Neutrophil (primary cell): Measurements from ENCODE around the gene CLIP2.

Experiments
- H3K27ac ChIP-seq: fragments of 200-600 bp; sonication (generic); 2 replicates; pipeline ENCODE4 v1.5.1; 2016; ENCODE audit warnings: mild to moderate bottlenecking, moderate library complexity
- H3K27me3 ChIP-seq: fragments of 200-600 bp; sonication (generic); 2 replicates; pipeline ENCODE4 v1.6.0; 2016; ENCODE audit warnings: mild to moderate bottlenecking
- H3K36me3 ChIP-seq: fragments of 200-600 bp; sonication (generic); 2 replicates; pipeline ENCODE4 v1.5.1; 2017
- H3K4me1 ChIP-seq, 2 experiments: fragments of 200-600 bp in 1 of 2; sonication (generic) in 1 of 2; 1 replicate in 1 of 2; 2 replicates in 1 of 2; pipeline versions ENCODE4 v1.5.1 to v1.6.1; 2013 to 2016; ENCODE audit warnings: low read depth in 1 of 2, low read length in 1 of 2, mild to moderate bottlenecking in 1 of 2, moderate library complexity in 1 of 2; ENCODE audit not compliant: control insufficient read depth in 1 of 2, insufficient read depth in 1 of 2
- H3K4me3 ChIP-seq, 2 experiments: fragments of 200-600 bp in 1 of 2; sonication (generic) in 1 of 2; 1 replicate in 1 of 2; 2 replicates in 1 of 2; pipeline ENCODE4 v1.5.1; 2013 to 2016; ENCODE audit warnings: low read depth in 1 of 2, low read length in 1 of 2, mild to moderate bottlenecking in 1 of 2, moderate library complexity in 1 of 2
- H3K9me3 ChIP-seq: fragments of 200-600 bp; sonication (generic); 2 replicates; pipeline ENCODE4 v1.5.1; 2016
- CTCF ChIP-seq: fragments of 200-600 bp; sonication (generic); IDR thresholded peaks from 2 replicates; pipeline ENCODE4 v1.5.1; 2016; ENCODE audit warnings: antibody characterized with exemption

Gene CLIP2

GRCh38 chr7:74286131-74286530 is 3.1 kb upstream of the CLIP2 start:
- no peak overlapping the region for H3K4me3 ChIP-seq
- no peaks in the 10 kb centered on the region for H3K9me3 ChIP-seq
- H3K36me3 ChIP-seq: no peaks in the 10 kb centered on the region
- H3K27me3 ChIP-seq: peaks cover 42% of the 10 kb centered on the region
- TF ChIP-seq CTCF: no peak
- peaks cover 15 to 23% of the 10 kb centered on the region in 2 experiments for H3K4me1 ChIP-seq
- H3K27ac ChIP-seq: no peak overlapping the region

- H3K9me3 ChIP-seq: no peaks in the 10 kb centered on the region
- no peak for TF ChIP-seq CTCF
- H3K4me3 ChIP-seq: no peak overlapping the region
- no peaks in the 10 kb centered on the region for H3K36me3 ChIP-seq
- H3K27ac ChIP-seq: no peak overlapping the region
- H3K4me1 ChIP-seq: peaks cover 15 to 23% of the 10 kb centered on the region in 2 experiments
- peaks cover 55% of the 10 kb centered on the region for H3K27me3 ChIP-seq
These were observed 1.7 kb upstream of the CLIP2 start for GRCh38 chr7:74287303-74288033.

GRCh38 chr7:74288034-74288881 is 949 bp upstream of the CLIP2 start:
- Histone ChIP-seq H3K27ac (no peak overlapping the region), H3K4me3 (peak overlapping the region; percentile 45 to 70), H3K4me1 (peaks cover 15 to 23% of the 10 kb centered on the region in 2 experiments), H3K9me3 (no peaks in the 10 kb centered on the region), H3K36me3 (no peaks in the 10 kb centered on the region), H3K27me3 (peaks cover 63% of the 10 kb centered on the region)
- no peak for TF ChIP-seq CTCF

GRCh38 chr7:74289659-74290552 is 699 bp downstream of the CLIP2 start:
- peaks cover 75% of the 10 kb centered on the region for H3K27me3 ChIP-seq
- no peaks in the 10 kb centered on the region for H3K9me3 ChIP-seq
- H3K4me3 ChIP-seq: peak overlapping the region; percentile 56 to 70
- peaks cover 15 to 23% of the 10 kb centered on the region in 2 experiments for H3K4me1 ChIP-seq
- H3K36me3 ChIP-seq: no peaks in the 10 kb centered on the region
- no peak for TF ChIP-seq CTCF
- H3K27ac ChIP-seq: no peak overlapping the region

GRCh38 chr7:74290553-74290950 is 1.3 kb downstream of the CLIP2 start:
- Histone ChIP-seq H3K27ac (no peak overlapping the region), H3K36me3 (no peaks in the 10 kb centered on the region), H3K9me3 (no peaks in the 10 kb centered on the region), H3K4me3 (peak overlapping the region in 1 of 2 experiments; percentile 70), H3K27me3 (peaks cover 75% of the 10 kb centered on the region), H3K4me1 (peaks cover 15 to 23% of the 10 kb centered on the region in 2 experiments)
- TF ChIP-seq CTCF: no peak
